Neural cell (in vitro differentiated cells): ENCODE measurements around the gene TEX261. TPM values are rescaled to one million over a fixed set of nuclear protein-coding genes. Genes with fewer than 3 reads are reported as not detected.
"Not testable (repeated sequence)": the region's sequence is repeated elsewhere in the genome, so short reads cannot be mapped to it uniquely, and the experiment has no call there.

Source experiments
- H2AFZ ChIP-seq: fragments of 200-600, 300-800 bp; sonication (generic), shearing (Covaris generic); 2 replicates; pipeline ENCODE4 v1.6.0; 2014; ENCODE audit warnings: low read depth, mild to moderate bottlenecking, antibody characterized with exemption, low read length, moderate library complexity
- H3F3A ChIP-seq: fragments of 200-600 bp; shearing (Covaris generic); 2 replicates; pipeline ENCODE4 v1.6.1; 2016; ENCODE audit warnings: mild to moderate bottlenecking, moderate library complexity, mixed read lengths, antibody characterized with exemption, low read length; ENCODE audit not compliant: insufficient read depth, poor library complexity, severe bottlenecking
- H3K27ac ChIP-seq: fragments of 200-600, 300-800 bp; sonication (generic), shearing (Covaris generic); 2 replicates; pipeline ENCODE4 v1.5.1; 2014; ENCODE audit warnings: mild to moderate bottlenecking, low read length, moderate library complexity
- H3K27me3 ChIP-seq: fragments of 300-800, 200-600 bp; sonication (generic), shearing (Covaris generic); 2 replicates; pipeline ENCODE4 v1.6.0; 2014; ENCODE audit warnings: mild to moderate bottlenecking, low read depth, low read length, moderate library complexity; ENCODE audit not compliant: insufficient read depth
- H3K36me3 ChIP-seq: fragments of 300-800, 200-600 bp; sonication (generic), shearing (Covaris generic); 2 replicates; pipeline ENCODE4 v1.5.1; 2014; ENCODE audit warnings: mild to moderate bottlenecking, antibody characterized with exemption, low read length, moderate library complexity; ENCODE audit not compliant: insufficient read depth
- H3K4me2 ChIP-seq: fragments of 300-800, 200-600 bp; sonication (generic), shearing (Covaris generic); 2 replicates; pipeline ENCODE4 v1.6.0; 2014; ENCODE audit warnings: mild to moderate bottlenecking, low read length
- H3K4me3 ChIP-seq: fragments of 300-800, 200-600 bp; sonication (generic), shearing (Covaris generic); 2 replicates; pipeline ENCODE4 v1.5.1; 2014; ENCODE audit warnings: mild to moderate bottlenecking, low read length, moderate library complexity
- H3K79me2 ChIP-seq: fragments of 200-600 bp; shearing (Covaris generic); replicated peaks from 2 replicates; pipeline ENCODE4 v1.6.0; 2014; ENCODE audit warnings: mild to moderate bottlenecking, low read length, moderate library complexity; ENCODE audit not compliant: insufficient read depth
- H3K9ac ChIP-seq: fragments of 300-800, 200-600 bp; sonication (generic), shearing (Covaris generic); 2 replicates; pipeline ENCODE4 v1.6.1; 2016; ENCODE audit warnings: mild to moderate bottlenecking, low read length, mixed read lengths
- H3K9me2 ChIP-seq: fragments of 200-600 bp; shearing (Covaris generic); 2 replicates; pipeline ENCODE4 v1.6.1; 2016; ENCODE audit warnings: mild to moderate bottlenecking, low read length, mixed read lengths; ENCODE audit not compliant: insufficient read depth
- H3K9me3 ChIP-seq: fragments of 200-600, 300-800 bp; sonication (generic), shearing (Covaris generic); 2 replicates; pipeline ENCODE4 v1.6.1; 2016; ENCODE audit warnings: mild to moderate bottlenecking, mixed run types, low read length, moderate library complexity, mixed read lengths
- H4K20me1 ChIP-seq: fragments of 200-600 bp; shearing (Covaris generic); 2 replicates; pipeline ENCODE4 v1.6.1; 2016; ENCODE audit warnings: mild to moderate bottlenecking, mixed run types; ENCODE audit not compliant: insufficient read depth
- CTCF ChIP-seq: fragments of 450-650 bp; IDR thresholded peaks from 2 replicates; pipeline ENCODE4 v1.5.1; 2014; ENCODE audit warnings: antibody characterized with exemption, mild to moderate bottlenecking, moderate library complexity; ENCODE audit not compliant: poor library complexity, severe bottlenecking
- EP300 ChIP-seq: fragments of 450-650 bp; conservative IDR thresholded peaks from 2 replicates; pipeline ENCODE4 v1.6.1; 2014; ENCODE audit warnings: antibody characterized with exemption, mild to moderate bottlenecking, moderate library complexity; ENCODE audit not compliant: poor library complexity, severe bottlenecking
- EZH2 ChIP-seq: fragments of 200-600, 300-800 bp; shearing (Covaris generic), sonication (generic); IDR thresholded peaks from 2 replicates; pipeline ENCODE4 v1.6.1; 2014; ENCODE audit warnings: antibody characterized with exemption, low read length, borderline replicate concordance, mild to moderate bottlenecking; ENCODE audit not compliant: insufficient read depth, poor library complexity, severe bottlenecking
- MXI1 ChIP-seq: fragments of 450-650 bp; conservative IDR thresholded peaks from 2 replicates; pipeline ENCODE4 v1.6.1; 2014; ENCODE audit warnings: antibody characterized with exemption, mild to moderate bottlenecking; ENCODE audit not compliant: poor library complexity, severe bottlenecking
- POLR2AphosphoS5 ChIP-seq: IDR thresholded peaks from 2 replicates; pipeline ENCODE4 v1.6.1; 2012
- RAD21 ChIP-seq: fragments of 450-650 bp; conservative IDR thresholded peaks from 2 replicates; pipeline ENCODE4 v1.6.1; 2014; ENCODE audit warnings: antibody characterized with exemption, mild to moderate bottlenecking, moderate library complexity
- REST ChIP-seq: IDR thresholded peaks from 2 replicates; pipeline ENCODE4 v1.6.1; 2012; ENCODE audit warnings: borderline replicate concordance
- SMC3 ChIP-seq: fragments of 450-650 bp; conservative IDR thresholded peaks from 2 replicates; pipeline ENCODE4 v1.6.1; 2014; ENCODE audit warnings: antibody characterized with exemption, mild to moderate bottlenecking, moderate library complexity; ENCODE audit not compliant: poor library complexity
- TAF1 ChIP-seq: IDR thresholded peaks from 2 replicates; pipeline ENCODE4 v1.6.1; 2012; ENCODE audit warnings: low read depth
- polyA plus RNA-seq: library from polyadenylated mRNA; depleted of rRNA; stranded (reverse); fragments of >200 nt; gene quantifications from 2 replicates; pipeline ENCODE4 v1.2.3, GENCODE V29; 2014

The TEX261 gene
- polyA plus RNA-seq, 1 donor from 2014 or later, result 48.2 TPM

GRCh38 chr2:70999362-70999761, 4.7 kb upstream of the TEX261 start:
- Histone ChIP-seq H3K4me3 (no peak overlapping the region), H3K36me3 (no peaks in the 10 kb centered on the region), H3K9ac (no peak overlapping the region), H4K20me1 (no peaks in the 10 kb centered on the region), H3K79me2 (no peaks in the 10 kb centered on the region), H3K4me2 (no peak overlapping the region), H2AFZ (no peak overlapping the region), H3K9me3 (no peaks in the 10 kb centered on the region), H3K27ac (no peak overlapping the region), H3K9me2 (no peaks in the 10 kb centered on the region), H3K27me3 (no peaks in the 10 kb centered on the region), H3F3A (no peaks in the 10 kb centered on the region)
- TF ChIP-seq EP300, result no peak
- no peak for TF ChIP-seq RAD21
- no peak for TF ChIP-seq EZH2
- TF ChIP-seq SMC3, result no peak
- no peak for TF ChIP-seq REST
- no peak for TF ChIP-seq TAF1
- no peak for TF ChIP-seq CTCF
- TF ChIP-seq MXI1, result no peak
- no peak for TF ChIP-seq POLR2AphosphoS5

- not testable (repeated sequence) for H3K79me2 ChIP-seq, H2AFZ ChIP-seq, H3K4me3 ChIP-seq, H4K20me1 ChIP-seq, H3K27ac ChIP-seq, H3K36me3 ChIP-seq, H3K9ac ChIP-seq, H3K27me3 ChIP-seq, H3F3A ChIP-seq, H3K4me2 ChIP-seq, H3K9me3 ChIP-seq, H3K9me2 ChIP-seq
Measured at GRCh38 chr2:70998885-70999284, 4.2 kb upstream of the TEX261 start.

DNA sequence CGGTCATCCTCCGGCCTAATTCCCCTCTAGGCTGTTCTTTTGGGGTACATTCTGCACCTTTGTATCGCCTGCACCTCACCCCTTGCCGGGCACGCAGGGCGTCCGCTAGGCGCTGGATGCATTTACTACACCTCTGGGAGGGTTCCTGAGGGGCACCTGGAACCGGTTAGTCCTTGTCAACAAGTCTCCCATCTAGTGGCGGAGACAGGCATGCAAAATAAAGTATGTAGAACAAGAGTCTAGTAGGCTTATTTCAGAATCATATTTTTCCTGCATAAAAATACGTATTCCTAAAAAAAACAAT, 705 bp upstream of the TEX261 start:
- Histone ChIP-seq H3K4me2 (peak overlapping the region; percentile 58), H3K27ac (no peak overlapping the region), H4K20me1 (no peaks in the 10 kb centered on the region), H3F3A (no peaks in the 10 kb centered on the region), H3K4me3 (peak overlapping the region; percentile 99), H2AFZ (peak overlapping the region; percentile 77), H3K36me3 (no peaks in the 10 kb centered on the region), H3K79me2 (peaks cover 17% of the 10 kb centered on the region), H3K27me3 (no peaks in the 10 kb centered on the region), H3K9me3 (no peaks in the 10 kb centered on the region), H3K9me2 (no peaks in the 10 kb centered on the region), H3K9ac (peak overlapping the region; percentile 77)
- TF ChIP-seq CTCF (peak; percentile 62), SMC3 (peak; percentile 64), EZH2 (no peak), RAD21 (peak; percentile 34)
